Renal cortex interstitium (tissue), 15 donors: ENCODE data around the gene NFIX. TPM values are rescaled to one million over a fixed set of nuclear protein-coding genes. Genes with fewer than 3 reads are reported as not detected.
"Not testable (repeated sequence)": the region's sequence is repeated elsewhere in the genome, so short reads cannot be mapped to it uniquely, and the experiment has no call there.

ENCODE experiments used
- DNase-seq, 11 donors: peaks; one replicate each; pipeline ENCODE4 v3.0.0-alpha.2; 2013; ENCODE audit warnings: low read depth in 9 of 11, low spot score in 4 of 11; ENCODE audit errors: extremely low read depth in 1 of 11
- long read RNA-seq, 16 experiments: transcript quantifications; one replicate each; lab custom pipeline, GENCODE V29; 2026
- polyA plus RNA-seq, 3 donors: library from polyadenylated mRNA; unstranded; fragments of 120-200 nt; gene quantifications; one replicate each; pipeline ENCODE4 v1.2.1, GENCODE V29; 2013; ENCODE audit not compliant: insufficient read length in 3 of 3

Gene NFIX
- polyA plus RNA-seq = 10 to 100 TPM; 12.0 to 21.6 (median 21.3) TPM
- long read RNA-seq, donor 1, partial matches to known transcripts = 0 of 3 reads
- long read RNA-seq, donor 1, other reads (novel, unspliced or antisense) = 0 of 3 reads
- long read RNA-seq, donor 2 = 0 reads
- long read RNA-seq, donor 3, partial matches to known transcripts = 0 of 3 reads
- long read RNA-seq, donor 3, other reads (novel, unspliced or antisense) = 0 of 3 reads
- long read RNA-seq, donor 4, partial matches to known transcripts = 0 of 2 reads
- long read RNA-seq, donor 4, other reads (novel, unspliced or antisense) = 0 of 2 reads
- long read RNA-seq, donor 5 = 0 reads
- long read RNA-seq, donor 6, partial matches to known transcripts = 0 of 1 reads
- long read RNA-seq, donor 6, other reads (novel, unspliced or antisense) = 0 of 1 reads
- long read RNA-seq, donor 7, partial matches to known transcripts = 8 of 16 reads
- long read RNA-seq, donor 7, other reads (novel, unspliced or antisense) = 6 of 16 reads
- long read RNA-seq, donor 8 = 0 reads
- long read RNA-seq, donor 9, partial matches to known transcripts = 0 of 3 reads
- long read RNA-seq, donor 9, other reads (novel, unspliced or antisense) = 0 of 3 reads
- long read RNA-seq, donor 10, partial matches to known transcripts = 0 of 5 reads
- long read RNA-seq, donor 10, other reads (novel, unspliced or antisense) = 0 of 5 reads
- long read RNA-seq, donor 11, partial matches to known transcripts = 5 of 10 reads
- long read RNA-seq, donor 11, other reads (novel, unspliced or antisense) = 0 of 10 reads
- long read RNA-seq, donor 12 = 0 reads
- long read RNA-seq, donor 13 = 0 reads
- long read RNA-seq, donor 14 = 0 reads
- long read RNA-seq, donor 15, partial matches to known transcripts = 0 of 1 reads
- long read RNA-seq, donor 15, other reads (novel, unspliced or antisense) = 0 of 1 reads
- long read RNA-seq, donor 16, transcript NFIX-203 (10 exons, 3,143 nt) = major isoform, 9 of 14 reads
- long read RNA-seq, donor 16, partial matches to known transcripts = 0 of 14 reads
- long read RNA-seq, donor 16, other reads (novel, unspliced or antisense) = 0 of 14 reads

DNA sequence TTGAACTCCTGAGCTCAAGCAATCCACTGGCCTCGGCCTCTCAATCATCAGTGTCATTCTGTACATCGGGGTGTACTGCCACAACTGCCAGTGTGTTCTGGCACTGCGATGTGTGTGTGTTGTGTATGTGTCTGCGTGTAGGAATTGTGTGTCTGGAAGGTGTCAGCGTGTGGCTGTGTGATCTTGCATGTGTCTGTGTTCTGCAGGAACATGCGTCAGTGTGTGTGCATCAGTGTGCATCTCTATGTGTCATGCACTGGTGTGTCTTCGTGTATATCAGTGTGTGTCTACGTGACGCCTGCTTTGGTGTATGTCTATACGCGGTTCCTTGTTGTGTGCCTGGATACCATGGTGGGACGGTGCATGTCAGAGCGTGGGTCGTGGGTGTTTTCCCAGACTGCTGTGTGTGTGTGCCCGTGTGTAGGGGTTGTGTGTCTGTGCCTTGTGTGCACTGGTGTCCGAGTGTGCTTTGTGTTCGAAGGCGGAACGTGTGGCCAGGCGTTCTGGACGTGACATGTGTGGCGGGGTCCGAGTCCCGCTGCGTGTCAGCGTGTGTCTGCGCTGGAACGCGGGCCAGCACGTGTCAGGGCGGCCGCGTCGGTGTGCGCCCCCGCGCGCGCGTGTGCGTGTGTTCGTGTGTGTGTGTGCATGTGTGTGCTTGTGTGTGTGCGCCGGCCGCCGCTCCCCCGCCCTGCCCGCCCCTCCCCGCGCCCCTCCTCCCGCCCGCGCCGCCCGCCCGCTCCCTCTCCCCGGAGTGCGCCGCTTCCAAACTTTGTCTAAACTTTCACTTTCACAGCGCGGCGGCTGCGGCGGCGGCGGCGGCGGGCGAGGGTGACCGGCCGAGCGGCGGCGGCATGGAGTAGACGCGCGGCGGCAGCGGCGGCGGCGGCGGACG is at the start of gene NFIX:
NFIX (plus strand) TSS at position 775 of the 895 bp plus-strand sequence. CDS start 363 bp downstream, outside the sequence.
- peak in 2 of 11 donors; percentile 55 to 64 for DNase-seq

DNA sequence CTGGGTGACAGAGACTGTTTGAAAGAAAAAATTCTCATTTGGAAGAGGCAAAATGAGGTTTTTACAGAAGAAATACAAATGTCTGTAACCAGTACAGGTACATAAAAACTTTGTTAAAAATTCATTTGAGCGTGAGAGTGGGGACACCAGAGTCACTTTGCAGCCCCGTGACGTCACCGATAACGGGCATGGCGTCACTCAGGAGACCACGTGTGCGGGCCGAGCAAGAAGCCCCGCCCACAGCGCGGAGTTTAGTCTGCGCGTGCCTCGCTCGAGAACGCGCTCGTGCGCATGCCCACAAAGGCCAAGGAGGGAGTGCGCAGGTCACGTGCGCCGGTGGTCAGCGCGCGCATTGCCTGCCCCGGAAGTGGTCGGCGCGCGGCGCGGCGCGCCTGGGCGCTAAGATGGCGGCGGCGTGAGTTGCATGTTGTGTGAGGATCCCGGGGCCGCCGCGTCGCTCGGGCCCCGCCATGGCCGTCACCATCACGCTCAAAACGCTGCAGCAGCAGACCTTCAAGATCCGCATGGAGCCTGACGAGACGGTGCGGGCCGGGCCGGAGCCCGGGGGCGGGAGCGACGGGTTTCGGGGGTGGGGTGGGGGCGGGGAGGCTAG is 49.7 kb upstream of the NFIX start, which contains the start of gene RAD23A:
RAD23A (plus strand) TSS at position 384 of the 613 bp plus-strand sequence; CDS start at position 471, 87 bp downstream.
- peak; percentile 94 to 99 (median 97) for DNase-seq

DNA sequence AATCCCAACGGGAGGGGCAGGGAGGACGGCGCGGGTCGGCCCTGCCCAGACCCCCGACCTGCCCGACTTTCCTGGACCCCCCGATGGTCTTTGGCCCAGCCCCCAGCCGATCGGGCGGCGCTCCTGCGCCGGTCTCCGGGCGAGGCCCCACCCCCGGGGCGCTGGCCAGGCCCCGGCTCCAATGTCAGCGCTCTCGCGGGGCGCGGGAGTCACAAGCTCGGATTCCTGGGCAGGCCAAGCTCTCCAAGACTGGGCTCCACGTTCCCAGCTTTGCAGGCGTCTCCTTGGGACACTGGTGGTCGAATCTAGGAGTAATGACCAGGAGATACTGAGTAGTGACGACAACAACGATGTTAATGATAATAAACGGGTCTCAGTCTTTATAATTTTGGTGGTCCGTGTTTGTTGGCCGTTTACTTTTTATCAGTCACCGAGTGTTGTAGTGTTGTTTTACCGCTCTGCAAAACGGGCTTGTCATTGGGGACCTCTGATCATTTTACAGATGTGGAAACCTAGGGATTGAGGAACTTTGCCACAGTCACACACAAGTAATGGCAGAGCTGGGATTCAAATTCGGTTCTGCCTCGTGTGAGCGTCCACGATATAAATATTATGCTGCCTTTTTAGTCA is 49.1 kb upstream of the NFIX start:
- peak in 2 of 11 donors; percentile 48 to 65 for DNase-seq

DNA sequence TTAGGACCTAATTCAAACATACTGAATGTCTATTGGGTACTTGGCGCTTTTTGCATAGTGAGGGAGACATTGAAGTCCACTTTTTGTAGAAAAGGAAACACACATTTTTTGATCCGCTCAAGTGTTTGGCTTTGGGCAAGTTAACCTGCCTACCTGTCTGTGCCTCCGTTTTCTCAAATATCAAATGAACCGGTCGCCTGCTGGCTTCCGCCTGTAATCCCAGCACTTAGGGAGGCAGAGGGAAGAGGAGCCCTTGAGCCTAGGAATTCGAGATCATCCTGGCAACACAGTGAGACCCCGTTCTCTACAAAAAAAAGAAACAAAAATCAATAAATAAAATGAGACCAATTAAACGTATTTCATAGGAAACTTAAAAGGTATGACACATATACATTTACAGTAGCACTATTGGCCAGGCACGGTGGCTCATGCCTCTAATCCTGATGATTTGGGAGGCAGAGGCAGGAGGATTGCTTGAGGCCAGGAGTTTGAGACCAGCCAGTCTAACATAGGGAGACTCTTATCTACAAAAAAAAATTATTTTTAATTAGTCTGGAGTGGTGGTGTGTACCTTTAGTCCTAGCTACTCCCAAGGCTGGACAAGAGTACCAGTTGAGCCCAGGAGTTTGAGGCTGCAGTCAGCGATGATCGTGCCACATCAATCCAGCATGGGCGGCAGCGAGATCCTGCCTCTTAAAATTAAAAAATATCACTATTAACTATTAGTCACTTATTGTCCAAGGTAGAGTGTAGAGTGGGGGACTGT is 48.4 kb upstream of the NFIX start:
- no peak for DNase-seq

DNA sequence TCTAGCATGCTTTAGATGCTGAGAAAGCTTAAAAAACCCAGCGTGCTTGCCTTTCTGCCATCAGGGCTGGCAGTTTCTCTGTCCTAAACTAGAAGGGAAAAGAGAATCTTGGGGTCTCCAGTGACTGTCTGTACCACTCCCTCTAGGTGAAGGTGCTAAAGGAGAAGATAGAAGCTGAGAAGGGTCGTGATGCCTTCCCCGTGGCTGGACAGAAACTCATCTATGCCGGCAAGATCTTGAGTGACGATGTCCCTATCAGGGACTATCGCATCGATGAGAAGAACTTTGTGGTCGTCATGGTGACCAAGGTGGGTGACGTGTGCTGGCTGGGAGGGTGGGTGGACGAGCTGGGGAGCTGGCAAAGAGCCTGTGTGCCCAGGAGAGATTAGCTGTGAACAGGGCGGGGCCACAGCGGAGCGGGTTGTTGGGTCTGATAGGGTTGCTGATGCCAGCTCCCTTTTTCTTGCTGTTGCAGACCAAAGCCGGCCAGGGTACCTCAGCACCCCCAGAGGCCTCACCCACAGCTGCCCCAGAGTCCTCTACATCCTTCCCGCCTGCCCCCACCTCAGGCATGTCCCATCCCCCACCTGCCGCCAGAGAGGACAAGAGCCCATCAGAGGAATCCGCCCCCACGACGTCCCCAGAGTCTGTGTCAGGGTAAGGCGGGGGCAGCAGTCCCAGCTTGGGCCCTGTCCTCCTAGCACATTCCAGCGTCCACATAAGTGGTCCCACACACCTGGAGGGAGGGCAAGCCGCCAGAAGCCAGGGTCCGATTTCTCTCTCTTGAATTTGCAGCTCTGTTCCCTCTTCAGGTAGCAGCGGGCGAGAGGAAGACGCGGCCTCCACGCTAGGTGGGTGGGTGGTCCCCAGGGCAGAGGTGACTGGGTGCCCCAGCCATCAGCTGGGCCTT is 47.3 kb upstream of the NFIX start:
- DNase-seq = no peak

DNA sequence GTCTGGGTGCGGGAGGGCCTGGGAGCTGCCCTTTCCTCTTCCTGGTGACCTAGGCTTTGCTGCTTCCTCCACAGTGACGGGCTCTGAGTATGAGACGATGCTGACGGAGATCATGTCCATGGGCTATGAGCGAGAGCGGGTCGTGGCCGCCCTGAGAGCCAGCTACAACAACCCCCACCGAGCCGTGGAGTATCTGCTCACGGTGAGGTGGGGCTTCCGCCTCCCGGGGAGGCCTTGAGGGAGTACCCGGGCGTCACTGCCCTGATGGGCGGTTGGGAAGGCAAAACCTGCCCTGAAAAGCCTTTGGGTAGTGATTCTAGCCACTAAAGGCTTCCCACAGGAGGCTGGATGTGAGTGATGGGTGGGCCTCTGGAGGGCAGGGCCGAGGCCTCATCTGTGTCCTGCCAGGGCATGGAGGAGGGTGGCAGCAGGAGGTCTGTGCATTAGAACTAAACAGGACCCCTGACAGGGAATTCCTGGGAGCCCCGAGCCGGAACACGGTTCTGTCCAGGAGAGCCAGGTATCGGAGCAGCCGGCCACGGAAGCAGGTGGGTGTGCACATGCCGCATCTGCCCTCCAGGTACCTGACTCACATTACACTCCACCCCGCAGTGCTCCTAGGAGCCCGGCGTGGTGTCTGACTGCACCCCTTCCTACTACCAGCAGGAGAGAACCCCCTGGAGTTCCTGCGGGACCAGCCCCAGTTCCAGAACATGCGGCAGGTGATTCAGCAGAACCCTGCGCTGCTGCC is 46.5 kb upstream of the NFIX start:
- DNase-seq = no peak

DNA sequence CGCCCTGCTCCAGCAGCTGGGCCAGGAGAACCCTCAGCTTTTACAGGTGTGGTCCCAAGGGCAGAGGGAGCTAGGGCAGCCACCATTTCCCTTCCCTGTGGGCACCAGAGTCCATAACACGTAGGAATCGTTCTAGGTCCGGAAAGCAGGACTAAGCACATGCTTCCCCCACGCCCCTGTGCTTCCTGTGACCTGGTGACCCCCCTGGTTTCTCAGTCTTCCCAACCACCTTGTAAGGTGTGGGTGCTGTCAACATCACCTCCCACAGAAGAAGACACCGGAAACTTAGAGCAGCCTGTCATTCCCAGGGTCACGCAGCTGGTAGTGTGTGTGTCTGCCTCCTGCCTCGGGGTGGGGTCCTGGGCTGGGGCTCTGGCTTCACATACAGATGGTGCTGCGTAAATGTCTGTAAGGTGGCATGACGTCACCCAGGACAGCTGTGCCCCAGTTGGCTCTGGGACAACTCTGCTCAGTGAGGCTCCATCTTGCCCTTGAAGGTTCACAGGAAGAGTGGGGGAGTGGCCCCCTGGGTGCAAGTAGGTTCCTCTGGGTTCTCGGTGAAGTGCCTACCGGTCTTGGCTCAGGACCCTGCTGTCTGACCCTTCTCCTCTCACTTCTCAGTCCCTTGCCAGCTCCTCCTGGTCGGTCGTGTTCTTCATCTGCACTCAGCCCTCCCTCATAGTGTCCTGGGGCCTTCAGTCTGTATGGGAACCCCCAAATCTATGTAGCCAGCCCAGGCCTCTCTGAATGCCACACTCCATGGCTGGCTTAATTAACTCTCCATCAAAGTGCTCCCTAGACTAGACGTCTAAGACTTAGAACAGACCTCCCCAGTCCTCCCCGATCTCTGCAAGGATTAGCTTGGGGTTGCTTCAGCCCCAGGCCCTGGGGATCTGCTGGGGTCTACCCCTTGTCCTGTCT is 45.7 kb upstream of the NFIX start:
- no peak for DNase-seq

DNA sequence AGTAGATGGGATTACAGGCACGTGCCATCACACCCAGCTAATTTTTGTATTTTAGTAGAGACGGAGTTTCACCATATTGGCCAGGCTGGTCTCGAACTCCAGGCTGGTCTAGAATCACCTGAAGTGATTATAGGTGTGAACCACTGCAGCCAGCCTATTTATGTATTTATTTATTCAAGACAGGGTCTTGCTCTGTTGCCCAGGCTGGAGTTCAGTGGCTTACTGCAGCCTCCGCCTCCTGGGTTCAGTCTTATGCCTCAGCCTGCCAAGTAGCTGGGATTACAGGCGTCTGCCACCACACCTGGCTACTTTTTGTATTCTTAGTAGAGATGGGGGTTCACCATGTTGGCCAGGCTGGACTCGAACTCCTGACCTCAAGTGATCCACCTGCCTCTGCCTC is 43.2 kb upstream of the NFIX start:
- not testable (repeated sequence) for DNase-seq

DNA sequence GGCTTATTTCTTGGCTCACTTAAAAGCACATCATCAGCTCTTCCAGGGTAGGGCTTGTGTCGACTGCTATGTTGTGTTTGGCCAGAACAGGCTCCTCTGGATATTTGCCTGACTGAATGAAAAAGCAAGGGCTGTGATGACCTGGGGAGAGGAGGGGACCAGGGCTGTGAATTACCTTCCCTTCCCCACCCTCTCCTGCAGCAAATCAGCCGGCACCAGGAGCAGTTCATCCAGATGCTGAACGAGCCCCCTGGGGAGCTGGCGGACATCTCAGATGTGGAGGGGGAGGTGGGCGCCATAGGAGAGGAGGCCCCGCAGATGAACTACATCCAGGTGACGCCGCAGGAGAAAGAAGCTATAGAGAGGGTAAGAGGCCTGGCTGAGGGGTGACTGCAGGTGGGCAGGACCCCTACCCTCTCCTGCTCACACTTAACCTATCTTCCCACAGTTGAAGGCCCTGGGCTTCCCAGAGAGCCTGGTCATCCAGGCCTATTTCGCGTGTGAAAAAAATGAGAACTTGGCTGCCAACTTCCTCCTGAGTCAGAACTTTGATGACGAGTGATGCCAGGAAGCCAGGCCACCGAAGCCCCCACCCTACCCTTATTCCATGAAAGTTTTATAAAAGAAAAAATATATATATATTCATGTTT is 42.7 kb upstream of the NFIX start:
- DNase-seq = no peak

DNA sequence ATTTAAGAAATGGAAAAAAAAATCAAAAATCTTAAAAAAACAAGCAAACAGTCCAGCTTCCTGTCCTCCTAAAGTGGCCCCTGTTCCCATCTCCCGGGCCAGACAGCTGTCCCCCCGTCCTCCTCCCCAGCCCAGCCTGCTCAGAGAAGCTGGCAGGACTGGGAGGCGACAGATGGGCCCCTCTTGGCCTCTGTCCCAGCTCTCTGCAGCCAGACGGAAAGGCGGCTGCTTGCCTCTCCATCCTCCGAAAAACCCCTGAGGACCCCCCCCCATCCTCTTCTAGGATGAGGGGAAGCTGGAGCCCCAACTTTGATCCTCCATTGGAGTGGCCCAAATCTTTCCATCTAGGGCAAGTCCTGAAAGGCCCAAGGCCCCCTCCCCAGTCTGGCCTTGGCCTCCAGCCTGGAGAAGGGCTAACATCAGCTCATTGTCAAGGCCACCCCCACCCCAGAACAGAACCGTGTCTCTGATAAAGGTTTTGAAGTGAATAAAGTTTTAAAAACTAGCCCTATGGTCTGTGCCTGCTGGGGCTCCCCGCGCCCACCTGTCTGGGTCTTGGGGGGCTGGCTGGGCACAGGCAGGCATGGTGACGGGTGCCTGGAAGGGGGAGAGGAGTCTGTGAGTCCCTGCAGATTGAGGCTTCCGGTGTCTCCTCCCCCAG is 42.0 kb upstream of the NFIX start:
- DNase-seq = no peak

DNA sequence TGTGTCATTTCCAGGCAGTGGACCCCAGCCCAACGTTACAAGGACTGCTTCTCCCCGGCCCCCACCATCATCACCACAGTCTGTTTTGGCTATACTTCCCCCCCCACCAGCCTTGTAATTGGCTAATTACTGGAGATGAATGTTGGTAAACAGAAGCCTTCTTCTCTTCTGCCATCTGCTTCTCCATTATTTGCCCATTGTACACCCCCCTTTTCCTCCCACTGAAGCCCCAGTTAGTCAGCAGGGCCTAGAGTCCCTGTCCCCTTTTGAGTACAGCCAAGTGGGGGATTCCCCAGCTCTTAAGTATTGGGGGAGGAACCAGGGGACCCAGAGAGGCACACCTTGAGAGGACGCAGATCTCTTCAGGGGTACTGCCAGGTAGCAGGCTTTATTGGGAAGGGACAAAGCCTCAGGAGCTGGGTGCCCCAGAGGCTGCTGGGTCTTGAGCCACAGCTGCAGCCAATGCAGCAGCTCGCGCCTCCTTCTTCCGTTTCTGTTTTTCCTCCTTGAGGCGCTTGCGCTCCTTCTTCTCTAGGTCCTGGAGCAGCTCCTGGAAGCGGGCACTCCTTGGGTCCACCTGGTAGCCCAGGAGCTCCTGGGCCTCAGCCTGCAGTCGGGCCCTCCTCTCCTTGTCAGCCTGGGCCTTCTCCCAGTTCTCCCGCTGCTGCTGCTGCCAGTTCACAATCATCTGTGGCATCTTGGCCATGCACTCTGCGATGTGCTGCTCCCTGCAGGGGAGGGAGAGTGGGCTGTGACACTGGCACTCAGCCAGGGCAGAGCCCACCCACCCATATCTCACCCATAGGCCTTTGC is 41.3 kb upstream of the NFIX start:
- no peak for DNase-seq

DNA sequence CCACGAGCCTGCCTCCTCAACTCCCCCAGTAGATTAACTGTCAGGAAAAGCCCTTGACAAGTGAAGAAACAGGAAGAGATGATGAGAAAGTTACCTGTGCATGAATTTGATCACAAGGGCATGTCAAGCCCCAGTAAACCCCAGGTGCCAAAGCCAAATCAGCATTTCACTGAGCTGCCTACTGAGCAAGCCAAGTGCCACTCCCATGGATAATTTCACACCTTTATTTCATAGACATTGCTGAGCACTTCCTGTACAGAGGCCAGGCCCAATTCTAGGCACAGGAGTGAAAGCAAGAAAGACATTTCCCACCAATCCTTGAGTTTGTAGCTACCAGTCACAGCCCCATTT is 40.7 kb upstream of the NFIX start:
- DNase-seq = no peak

DNA sequence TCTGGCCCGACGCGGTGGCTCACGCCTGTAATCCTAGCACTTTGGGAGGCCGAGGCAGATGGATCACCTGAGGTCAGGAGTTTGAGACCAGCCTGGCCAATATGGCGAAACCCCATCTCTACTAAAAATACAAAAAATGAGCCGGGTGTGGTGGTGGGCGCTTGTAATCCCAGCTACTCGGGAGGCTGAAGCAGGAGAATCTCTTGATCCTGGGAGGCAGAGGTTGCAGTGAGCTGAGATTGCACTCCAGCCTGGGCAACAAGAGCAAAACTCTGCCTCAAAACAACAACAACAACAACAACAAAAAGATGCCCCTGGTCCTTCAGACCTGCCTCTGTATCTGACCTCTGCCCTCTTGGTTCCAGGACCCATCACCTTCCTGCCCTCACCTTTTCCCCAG is 39.7 kb upstream of the NFIX start:
- not testable (repeated sequence) for DNase-seq
